ENCODE data around the gene DACT2.

DACT2 gene

DNA sequence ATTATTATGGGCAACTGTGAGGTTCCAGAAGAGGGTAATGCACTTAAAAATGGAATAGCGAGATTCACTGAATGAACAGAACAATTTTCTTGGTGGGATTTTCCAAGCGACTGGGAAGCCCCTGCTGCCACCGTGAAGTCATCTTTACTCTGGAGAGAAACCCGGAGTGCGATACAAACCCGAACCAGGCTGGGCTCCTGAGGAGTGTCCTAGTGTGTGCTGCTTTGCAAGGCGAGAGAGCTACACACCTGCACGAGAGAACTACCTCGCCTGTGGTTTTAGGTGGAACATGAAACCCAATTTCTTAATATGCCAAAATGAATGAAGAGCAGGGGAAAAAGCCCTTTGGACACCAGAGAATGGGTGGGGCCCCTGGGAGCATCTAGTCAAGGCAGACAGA is 33.5 kb upstream of the DACT2 start:
- no peak overlapping the region for H3K4me3 ChIP-seq (ENCODE audit: low read length)
- DNase-seq (ENCODE audit: low read depth, low spot score) = no peak

DNA sequence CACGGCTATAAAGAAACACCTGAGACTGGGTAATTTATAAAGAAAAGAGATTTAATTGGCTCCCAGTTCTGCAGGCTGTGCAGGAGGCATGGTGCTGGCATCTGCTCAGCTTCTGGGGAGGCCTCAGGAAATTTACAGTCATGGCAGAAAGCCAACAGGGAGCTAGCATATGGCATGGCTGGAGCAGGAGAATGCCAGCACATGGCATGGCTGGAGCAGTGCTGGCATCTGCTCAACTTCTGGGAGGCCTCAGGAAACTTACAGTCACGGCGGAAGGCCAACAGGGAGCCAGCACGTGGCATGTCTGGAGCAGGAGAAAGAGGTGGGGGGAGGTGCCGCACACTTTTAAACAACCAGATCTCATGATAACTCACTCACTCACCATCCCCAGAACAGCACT is 32.5 kb upstream of the DACT2 start:
- DNase-seq (ENCODE audit: low read depth, low spot score) = no peak
- H3K4me3 ChIP-seq (ENCODE audit: low read length) = no peak overlapping the region

DNA sequence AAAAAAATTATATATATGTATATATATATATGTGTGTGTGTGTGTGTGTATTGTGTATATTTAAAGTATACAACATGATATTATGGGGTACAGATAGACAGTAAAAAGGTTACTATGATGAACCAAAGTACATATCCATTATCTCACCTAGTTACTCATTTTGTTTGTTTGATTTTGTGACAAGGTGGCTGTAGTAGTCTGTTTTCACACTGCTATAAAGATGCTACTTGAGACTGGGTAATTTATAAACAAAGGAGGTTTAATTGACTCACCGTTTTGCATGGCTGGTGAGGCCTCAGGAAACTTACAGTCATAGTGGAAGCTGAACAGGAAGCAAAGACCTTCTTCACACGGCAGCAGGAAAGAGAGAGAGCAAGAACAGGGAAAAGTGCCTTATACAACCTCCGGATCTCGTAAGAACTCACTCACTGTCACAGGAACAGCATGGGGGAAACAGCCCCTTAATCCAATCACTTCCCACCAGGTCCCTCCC is 30.2 kb upstream of the DACT2 start:
- no peak overlapping the region for H3K4me3 ChIP-seq (ENCODE audit: low read length)
- no peak for DNase-seq (ENCODE audit: low read depth, low spot score)

DNA sequence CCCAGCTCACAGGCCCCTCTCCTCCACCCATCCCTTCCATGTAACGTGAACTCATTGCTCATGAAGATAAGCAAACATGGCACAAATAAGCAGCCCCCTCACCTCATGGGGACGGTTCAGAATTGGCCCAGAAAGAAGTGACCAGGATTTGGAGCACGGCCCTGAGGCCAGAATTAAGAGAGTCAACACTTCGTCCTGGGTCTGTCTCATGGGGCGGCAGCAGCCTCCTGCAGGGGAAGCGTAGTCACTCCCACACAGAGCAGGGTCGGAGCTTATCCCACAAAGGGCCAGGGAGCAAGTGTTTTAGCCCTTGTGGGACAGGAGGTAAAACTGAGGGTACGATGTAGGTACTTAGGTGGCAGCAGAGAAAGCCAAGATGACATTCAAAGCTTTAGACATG is 28.6 kb upstream of the DACT2 start:
- DNase-seq (ENCODE audit: low read depth, low spot score) = no peak
- H3K4me3 ChIP-seq (ENCODE audit: low read length) = no peak overlapping the region

DNA sequence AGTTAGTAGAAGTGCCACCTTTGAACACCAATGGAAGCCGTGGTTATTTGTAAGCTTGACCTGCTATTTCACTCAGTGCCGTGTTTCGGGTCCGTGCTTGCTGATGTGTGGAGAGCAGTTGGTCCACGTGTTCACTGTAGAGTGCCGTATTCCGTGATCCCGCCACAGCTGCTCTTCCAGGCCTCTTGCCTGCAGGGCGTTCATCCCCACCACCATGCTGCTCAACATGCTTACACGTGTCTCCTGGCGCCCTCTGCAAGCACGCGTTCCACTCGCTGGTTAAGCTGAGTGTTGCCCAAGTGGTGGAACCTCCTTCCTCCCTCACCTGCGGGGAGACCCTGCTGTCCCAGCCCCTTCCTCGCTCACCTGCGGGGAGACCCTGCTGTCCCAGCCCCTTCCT is 28.0 kb upstream of the DACT2 start:
- no peak for DNase-seq (ENCODE audit: low read depth, low spot score)
- no peak overlapping the region for H3K4me3 ChIP-seq (ENCODE audit: low read length)

DNA sequence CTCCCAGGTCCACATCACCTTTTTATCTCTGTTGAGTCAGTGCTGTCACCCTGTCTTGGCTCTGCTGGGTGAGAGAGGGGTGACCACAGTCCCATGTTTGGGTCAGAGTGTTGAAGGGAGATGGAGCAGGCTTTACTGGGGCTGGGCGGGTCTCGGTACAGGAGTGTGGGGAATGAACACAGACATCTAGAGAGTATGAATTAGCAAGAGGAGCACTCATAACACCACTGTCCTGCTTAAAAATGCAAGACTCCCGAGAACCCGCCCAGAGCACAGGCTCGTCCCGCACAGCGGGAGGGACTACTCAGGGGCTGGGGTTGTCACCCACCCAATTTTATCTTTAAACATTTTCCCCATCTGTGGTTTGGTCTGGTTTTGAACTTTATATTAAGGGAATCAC is 27.5 kb upstream of the DACT2 start:
- H3K4me3 ChIP-seq (ENCODE audit: low read length) = no peak overlapping the region
- DNase-seq (ENCODE audit: low read depth, low spot score) = no peak

DNA sequence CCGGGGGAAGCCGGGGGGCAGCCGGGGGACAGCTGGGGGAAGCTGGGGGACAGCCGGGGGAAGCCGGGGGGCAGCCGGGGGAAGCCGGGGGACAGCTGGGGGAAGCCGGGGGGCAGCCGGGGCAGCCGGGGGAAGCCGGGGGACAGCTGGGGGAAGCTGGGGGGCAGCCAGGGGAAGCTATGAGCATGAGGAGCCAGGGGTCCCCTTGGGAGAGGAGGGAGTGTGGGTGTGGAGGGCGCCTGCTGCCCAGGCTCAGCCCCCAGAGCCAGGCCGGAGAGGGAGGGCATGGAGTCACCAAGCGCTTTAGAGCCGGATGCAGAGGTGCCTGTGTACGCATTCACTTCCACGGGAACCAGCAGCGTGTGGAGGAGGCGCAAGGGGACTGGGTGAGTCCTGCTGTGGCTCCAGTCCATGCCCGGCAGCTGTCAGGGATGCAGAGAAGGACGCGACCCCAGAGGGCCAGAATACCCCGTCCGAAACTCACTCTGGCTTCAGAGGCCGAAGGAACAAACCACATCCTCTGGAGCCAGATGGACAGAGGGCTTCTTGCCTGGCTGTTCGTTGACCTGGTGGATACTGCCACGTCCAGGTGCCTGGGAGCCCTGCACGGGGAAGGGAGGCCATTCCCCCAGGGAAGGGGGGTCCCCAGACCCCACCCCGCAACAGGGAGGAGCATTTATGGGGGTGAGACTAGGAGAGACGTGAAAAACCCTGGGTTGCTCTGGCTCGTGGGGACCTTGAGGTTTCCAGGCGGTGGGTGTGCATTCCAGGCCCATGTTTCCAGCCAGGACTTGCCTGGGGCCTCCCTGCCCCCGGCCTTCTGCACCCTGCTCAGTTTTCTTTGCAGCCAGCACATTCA is 26.5 kb upstream of the DACT2 start:
- DNase-seq (ENCODE audit: low read depth, low spot score) = no peak
- H3K4me3 ChIP-seq (ENCODE audit: low read length) = no peak overlapping the region

DNA sequence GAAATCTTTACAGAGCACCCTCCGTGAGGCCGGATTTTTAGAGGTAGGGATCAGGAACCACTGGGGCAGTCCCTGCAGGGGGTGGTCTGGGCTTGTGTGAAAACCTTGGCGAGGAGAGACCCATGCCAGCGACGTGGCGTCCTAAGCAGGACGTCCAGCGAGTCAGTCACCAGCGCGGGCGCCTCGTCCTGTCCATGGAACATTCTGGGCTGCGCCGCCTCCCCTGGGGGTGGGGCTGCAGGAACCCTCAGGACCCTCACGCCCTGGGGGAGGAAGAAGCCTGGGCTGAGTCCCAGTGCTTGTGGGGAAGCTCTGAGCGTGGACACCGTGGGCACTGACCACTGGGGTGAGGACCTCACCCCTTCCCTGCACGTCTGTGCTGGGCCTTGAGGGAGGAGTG is 25.7 kb upstream of the DACT2 start:
- DNase-seq (ENCODE audit: low read depth, low spot score) = no peak
- H3K4me3 ChIP-seq (ENCODE audit: low read length) = no peak overlapping the region

DNA sequence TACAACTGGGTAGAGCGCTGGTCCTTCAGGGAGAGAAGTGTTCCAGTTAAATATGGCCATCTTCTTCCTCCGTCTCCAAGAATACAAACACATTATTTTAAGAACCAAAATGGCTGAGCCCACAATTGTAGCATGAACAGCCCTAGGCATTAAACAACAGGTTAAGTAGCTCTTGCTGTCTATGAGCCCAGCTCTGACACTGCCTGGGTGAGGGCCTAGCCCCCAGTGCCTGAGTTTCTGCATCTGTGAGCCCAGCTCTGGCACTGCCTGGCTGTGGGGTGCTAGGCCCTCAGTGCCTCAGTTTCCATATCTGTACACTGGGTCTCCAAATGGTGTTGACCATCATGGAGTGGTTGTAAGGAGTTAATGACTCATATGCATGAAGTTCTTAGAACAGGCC is 24.8 kb upstream of the DACT2 start:
- DNase-seq (ENCODE audit: low read depth, low spot score) = no peak
- H3K4me3 ChIP-seq (ENCODE audit: low read length) = no peak overlapping the region

DNA sequence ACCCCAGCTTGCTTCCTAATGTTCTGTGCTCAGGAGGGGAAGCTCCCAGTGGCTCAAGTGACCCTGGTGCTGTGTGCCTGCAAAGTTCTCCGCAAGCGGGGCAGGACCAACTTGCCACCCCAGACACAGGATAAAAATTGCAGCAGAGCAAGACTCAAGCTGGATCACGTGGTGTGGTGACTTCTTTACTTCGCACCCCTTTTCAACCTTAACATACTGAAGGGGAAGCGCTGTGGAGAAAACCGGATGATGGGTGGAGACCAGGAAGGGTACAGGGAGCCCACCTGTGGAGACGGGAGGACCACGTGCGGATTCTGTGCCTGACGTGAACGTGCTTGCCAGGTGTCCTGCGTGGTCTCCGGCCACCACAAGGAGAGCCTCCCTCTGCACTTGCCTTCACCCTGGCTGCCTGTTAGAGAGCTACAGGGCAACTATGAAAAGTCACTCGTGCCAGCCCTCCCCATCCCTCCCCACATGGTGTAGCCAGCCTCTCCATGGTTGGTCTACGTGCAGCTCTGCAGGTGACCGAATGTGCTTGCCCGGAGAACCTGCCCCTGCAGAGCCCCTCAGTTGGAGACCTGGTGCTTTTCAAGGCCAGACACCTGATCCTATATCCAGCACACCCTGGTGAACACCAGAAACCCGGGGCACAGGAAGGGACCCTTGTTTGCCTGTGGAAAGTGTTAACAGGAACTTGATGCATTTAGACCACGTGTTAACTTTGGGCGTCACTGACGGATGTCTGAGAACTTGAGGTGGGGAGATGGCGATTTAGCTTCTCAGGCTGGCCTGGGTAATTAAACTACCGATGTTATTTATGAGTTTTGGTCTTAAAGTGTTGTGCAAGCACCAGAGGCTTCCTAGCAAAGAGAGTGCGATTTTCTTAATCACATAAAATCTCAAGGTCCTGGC is 23.9 kb upstream of the DACT2 start:
- no peak overlapping the region for H3K4me3 ChIP-seq (ENCODE audit: low read length)
- DNase-seq (ENCODE audit: low read depth, low spot score) = no peak

DNA sequence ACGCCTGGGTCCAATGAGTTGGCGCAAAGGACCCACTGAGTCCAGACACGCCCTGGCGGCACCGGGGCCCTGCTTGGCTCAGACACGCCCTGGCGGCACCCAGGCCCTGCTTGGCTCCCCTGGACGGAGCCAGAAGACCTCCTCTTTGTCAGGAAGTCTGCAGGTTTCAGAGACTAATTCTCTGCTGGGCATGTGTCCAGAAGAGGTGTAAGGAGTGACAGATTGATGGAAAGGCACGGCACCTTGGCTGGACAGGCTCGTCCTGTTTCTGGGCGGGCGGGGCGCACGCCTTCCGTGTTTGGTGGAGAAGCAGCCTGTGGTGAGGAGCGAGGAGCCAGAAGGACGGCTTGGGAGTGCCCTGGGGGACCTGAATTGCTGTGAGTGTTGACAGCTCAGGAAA is 23.1 kb upstream of the DACT2 start:
- DNase-seq (ENCODE audit: low read depth, low spot score) = no peak
- H3K4me3 ChIP-seq (ENCODE audit: low read length) = no peak overlapping the region

DNA sequence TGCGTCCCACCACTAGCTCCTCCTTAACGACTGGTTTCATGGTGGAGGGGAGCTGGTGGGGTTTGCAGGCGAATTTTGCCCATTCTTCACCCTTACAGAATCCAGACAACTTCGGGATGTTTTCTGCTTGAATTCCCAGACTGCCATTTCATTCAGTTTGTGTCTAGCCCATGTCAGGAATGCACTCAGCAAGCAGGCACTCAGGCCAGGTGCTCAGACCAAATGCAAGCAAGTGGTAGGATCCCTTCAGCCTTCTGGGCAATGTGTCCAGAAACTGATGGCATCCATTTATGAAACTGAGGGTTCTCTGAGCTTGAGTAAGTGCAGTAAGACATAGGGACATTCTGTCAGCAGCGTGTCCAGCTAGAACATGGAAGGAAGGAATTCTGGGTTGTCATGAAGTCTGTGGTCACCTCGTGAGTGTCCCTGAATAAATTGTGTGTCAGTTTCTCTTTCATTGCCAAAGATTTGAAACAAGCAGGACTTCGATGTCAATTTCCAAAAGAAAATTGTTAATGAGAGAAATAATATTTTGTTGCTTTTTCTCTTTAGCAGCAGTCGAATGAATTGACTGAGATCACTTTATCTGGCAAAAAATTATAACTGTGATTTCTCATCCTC is 21.8 kb upstream of the DACT2 start:
- H3K4me3 ChIP-seq (ENCODE audit: low read length) = no peak overlapping the region
- no peak for DNase-seq (ENCODE audit: low read depth, low spot score)

DNA sequence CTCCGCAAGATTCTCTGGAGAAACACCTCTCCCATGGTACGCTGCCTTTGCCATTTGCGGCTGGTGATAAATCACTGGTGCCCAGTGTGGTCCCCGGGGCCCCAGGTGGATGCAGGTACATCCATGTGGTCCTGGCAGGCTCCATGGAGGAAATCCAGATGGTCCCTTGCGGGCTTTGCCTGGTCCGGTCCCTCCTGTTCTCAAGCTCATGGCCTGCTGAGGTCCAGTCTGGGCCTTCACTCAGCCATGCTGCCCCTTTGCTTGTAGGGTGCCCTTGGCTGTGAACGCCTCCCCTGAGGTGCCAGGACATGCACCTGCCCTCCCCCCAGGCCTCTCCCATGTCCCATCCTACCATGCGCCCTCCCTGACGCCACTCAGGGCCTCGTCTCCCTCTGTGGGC is 21.2 kb upstream of the DACT2 start:
- no peak overlapping the region for H3K4me3 ChIP-seq (ENCODE audit: low read length)
- no peak for DNase-seq (ENCODE audit: low read depth, low spot score)

DNA sequence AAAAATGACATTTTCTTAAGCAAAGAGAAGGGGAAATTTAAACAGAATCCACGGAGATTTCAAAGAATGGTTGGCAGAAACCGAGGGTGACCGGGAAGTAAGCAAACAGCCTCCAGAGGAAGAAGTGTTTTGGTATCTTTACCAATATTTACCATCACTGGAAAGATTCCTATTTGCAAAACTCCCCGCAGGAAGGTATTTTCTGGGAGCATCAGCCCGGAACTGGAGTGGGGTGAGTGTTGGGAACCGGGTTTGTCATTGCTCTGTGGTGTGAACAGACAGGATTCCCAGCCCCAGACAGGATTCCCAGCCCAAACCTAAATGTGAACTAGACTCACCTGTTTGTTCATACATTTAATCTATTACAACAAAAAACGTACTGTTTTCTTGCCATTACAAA is 19.2 kb upstream of the DACT2 start:
- no peak for DNase-seq (ENCODE audit: low read depth, low spot score)
- H3K4me3 ChIP-seq (ENCODE audit: low read length) = no peak overlapping the region

DNA sequence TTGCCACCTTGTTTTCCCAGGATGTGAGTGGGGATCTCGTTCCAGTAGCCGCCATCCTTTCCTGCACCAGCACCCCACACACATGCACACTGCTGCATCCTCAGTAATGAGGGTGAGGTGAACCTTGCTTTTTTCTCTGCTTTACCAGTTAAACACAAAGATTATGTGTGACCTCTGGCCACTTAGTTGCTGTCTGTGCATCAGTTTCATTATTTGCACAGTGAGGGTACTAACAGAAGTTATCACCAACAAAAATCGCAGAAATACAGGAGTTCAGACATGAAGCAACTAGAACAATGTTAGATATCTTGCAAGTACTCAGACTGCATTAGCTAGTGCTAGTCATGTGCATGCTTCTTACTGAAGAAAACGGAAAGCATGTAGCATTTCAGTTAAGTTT is 17.4 kb upstream of the DACT2 start:
- DNase-seq (ENCODE audit: low read depth, low spot score) = no peak
- H3K4me3 ChIP-seq (ENCODE audit: low read length) = no peak overlapping the region

DNA sequence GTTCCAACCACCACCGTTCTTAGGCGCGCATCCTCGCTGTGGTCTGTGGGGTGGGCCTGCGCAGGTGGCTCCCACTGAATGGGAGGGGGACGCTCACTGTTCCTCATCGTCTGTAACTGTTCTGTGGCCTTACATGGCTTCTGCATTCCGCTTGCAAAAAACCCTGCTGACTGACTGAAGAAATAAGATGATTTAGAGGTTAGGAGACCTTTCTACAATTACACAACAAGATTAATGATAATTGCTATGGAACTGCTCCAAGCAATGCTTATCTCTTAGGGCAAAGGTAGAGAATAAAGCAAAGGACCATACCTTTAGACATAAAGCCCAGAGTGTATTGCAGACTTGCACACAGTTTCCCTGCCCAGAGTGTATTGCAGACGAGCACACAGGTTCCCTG is 14.4 kb upstream of the DACT2 start:
- H3K4me3 ChIP-seq (ENCODE audit: low read length) = no peak overlapping the region
- no peak for DNase-seq (ENCODE audit: low read depth, low spot score)

DNA sequence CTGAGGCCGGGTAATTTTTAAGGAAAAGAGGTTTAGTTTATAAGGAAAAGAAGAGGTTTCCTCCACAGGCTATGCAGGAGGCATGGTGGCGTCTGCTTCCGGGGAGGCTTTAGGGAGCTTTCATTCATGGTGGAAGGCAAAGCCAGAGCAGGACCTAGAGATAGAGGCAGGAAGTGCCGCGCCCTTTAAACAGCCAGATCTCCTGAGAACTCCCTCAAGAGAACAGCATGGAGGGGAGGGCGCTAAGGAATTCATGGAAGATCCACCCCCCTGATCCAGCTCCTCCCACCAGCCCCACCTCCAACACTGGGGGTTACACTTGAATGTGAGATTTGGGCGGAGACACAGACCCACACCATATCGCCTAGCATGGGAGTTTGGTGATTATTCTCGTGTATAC is 13.9 kb upstream of the DACT2 start:
- no peak for DNase-seq (ENCODE audit: low read depth, low spot score)
- H3K4me3 ChIP-seq (ENCODE audit: low read length) = no peak overlapping the region

DNA sequence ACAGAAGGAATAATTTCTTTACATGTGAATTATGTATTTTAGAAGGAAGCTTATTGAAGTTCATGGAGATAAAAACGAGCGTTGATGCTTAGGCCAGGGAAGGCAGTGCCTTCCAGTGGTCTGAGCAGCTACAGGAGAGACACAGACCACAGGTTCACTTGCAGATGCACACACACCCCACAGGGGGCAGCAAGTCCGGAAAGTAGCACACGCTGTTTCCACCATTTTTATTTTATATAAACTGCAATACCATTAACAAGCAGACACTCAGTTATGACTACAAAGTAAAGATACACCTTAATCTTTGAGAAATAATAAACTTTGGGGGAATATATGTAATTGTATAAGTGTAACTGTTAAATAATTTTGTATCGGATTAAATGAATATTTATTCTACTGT is 13.5 kb upstream of the DACT2 start:
- no peak overlapping the region for H3K4me3 ChIP-seq (ENCODE audit: low read length)
- no peak for DNase-seq (ENCODE audit: low read depth, low spot score)

DNA sequence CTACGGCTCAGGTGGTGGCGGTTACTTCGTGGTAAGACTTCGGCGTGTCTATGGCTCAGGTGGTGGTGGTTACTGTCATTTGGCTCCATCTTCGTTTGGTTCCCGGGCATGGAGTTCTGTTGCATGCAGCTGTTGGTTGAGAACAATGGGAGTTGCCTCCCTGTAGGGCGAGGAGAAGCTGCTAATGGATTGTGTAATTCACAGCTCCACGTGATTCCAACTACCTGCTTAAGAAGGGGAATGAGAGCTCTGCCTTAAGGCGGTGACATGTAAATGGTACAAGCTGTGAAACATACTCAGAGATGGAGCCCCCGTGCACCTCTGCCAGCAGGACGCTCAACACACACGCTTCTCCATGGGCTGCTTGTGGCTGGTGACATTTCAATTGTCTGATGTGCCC is 12.4 kb upstream of the DACT2 start:
- no peak for DNase-seq (ENCODE audit: low read depth, low spot score)

DNA sequence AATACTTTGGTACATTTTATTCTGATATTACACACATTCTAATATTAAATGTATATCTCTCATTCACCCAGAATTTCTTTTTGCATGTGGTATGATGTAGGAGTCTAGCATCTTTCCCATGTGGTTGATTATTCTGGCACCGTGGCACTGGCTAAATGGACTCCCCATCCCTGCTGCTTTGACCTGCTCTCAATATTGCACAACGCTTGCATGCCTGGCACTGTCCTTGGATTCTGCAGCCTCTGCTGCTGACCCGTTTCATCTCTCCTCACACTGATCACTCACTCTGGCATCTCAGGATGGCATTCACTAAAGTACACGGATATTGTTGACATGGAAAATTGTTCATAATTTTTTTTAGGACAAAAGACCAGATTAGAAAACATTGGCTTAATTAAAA is 11.5 kb upstream of the DACT2 start:
- H3K4me3 ChIP-seq (ENCODE audit: low read length) = no peak overlapping the region
- no peak for DNase-seq (ENCODE audit: low read depth, low spot score)

More for the DNA sequence above, 12.4 kb upstream of the DACT2 start:
- no peak overlapping the region for H3K4me3 ChIP-seq (ENCODE audit: low read length)

Data from Jurkat, Clone E6-1 (cell line).